T47D (cell line): Measurements from ENCODE around the gene NUAK1.

Source experiments
- DNase-seq, 2 experiments: peaks; one replicate each; pipeline versions ENCODE4 v3.0.0 to v3.0.0-alpha.2; 2011 to 2012; ENCODE audit warnings: low read depth in 1 of 2, low spot score in 1 of 2
- JUND ChIP-seq: IDR thresholded peaks from 2 replicates; pipeline ENCODE4 v1.6.1; 2012; ENCODE audit warnings: low read depth
- in situ Hi-C: cut with HindIII; loops from 2 replicates; pipeline ENCODE4 v1.10.0; 2016; ENCODE audit warnings: low sequenced_read_pairs, low pct_unique_long_range_greater_than_20kb

The NUAK1 gene

DNA sequence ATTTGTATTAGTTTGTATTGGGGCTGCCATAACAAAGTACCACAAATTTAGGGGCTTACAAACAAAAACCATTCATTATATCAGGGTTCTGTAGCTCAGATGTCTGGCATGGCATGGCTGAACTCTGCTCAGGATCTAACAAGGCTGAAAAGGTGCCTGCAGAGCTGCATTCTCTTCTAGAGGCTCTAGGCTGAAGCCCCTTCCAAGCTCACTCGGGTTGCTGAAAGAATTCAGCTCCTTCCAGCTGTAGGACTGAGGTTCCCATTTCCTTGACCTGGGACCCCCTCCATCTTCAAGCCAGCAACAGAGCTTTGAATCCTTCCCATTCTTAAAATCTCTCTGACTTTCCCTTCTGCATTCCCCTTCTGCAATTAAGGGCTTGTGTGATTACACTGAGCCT is 90.7 kb downstream of the NUAK1 start:
- in situ Hi-C loops, result no loop called here
- no peak for DNase-seq
- no peak for TF ChIP-seq JUND

GRCh38 chr12:106046947-106047346 is 91.8 kb downstream of the NUAK1 start:
- DNase-seq, result no peak
- in situ Hi-C loops, result no loop called here
- no peak for TF ChIP-seq JUND

DNA sequence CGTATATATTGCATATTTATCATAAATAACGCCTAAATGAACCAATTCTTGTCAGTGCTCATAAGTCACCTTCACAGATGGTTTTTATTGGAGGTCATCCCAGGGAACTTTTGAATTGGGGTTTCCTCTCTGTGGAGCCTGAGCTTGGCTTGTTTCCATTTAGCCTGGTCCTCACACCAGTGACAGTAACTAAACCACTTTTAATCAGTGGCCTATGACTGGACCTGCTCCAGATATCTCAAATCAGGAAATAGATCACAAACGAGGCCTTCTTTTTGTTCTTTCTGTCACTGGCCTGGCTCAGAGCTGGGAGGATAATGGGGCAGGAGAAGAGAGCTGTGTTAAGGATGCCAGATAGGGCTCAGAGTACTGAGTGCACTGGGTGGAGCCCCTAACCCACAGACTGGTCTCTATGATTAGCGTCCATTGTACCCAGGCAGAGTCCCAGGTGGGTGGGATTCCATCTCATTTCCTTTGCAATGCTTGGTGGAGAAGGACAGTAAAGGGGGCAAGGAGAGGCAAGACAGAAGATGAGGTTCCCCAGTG is 92.4 kb downstream of the NUAK1 start:
- no peak for TF ChIP-seq JUND
- in situ Hi-C loops, result no loop called here
- DNase-seq, result no peak

DNA sequence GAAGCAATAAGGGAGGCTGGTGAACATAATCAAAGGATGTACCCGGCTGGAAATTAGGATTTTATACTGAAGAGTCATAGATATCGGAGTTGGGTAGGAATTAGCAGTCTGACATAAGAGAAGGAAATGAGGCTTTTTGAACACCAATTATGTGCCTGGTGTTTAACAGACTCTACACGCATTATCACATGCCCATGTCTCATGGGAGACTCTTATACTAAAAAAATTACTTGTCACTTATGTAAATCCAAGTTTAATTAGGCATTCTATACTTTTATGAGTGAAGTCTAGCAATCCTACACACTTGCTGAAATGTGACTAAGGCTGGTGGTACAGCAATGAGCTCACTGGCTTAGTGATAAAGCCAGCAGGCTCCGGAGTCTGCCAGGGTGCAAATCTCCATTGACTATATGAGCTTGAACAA is 93.5 kb downstream of the NUAK1 start:
- no peak for DNase-seq
- in situ Hi-C loops, result no loop called here
- TF ChIP-seq JUND, result no peak

- in situ Hi-C loops, result no loop called here
- DNase-seq, result no peak
- no peak for TF ChIP-seq JUND
These were observed 94.0 kb downstream of the NUAK1 start for GRCh38 chr12:106044773-106045172.

DNA sequence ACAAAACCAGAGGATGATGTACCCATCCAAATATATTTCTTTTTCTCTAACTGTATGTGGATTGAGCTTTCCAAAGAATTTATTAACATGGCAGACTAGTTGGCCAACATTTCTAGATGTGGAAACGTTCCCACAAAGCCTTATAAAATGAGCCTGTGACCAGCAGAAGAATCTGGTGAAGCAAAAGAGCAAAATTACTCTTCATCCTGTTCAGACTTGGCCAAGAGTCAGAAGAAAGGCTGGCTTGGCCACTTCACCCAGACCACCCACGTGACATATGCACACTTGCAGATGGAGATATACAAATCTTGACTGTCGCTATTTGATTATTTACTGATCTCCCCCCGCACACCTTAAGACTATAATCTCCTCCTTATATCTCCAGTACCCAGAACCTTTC is 96.7 kb downstream of the NUAK1 start:
- in situ Hi-C loops, result no loop called here
- TF ChIP-seq JUND, result no peak

DNA sequence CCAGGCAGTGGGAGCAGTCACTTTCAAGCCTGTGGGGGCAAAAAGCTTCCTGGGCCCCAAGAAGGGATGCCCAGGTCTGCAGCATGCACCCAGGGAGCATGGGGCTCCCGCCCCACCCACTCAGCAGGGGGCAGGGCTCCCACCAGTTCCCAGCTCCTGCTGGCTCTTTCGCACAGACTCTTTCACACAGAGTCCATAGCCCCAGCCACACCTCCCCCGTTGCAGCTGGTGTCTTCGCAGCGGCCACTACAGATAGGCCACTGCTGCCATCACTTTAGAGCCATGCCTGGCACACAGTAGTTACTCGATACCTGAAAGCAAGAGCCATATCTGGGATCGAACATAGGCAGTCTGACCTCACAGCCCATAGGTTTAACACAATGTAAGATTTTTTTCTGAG is 98.2 kb downstream of the NUAK1 start:
- in situ Hi-C loops, result no loop called here
- no peak for DNase-seq
- TF ChIP-seq JUND, result no peak

More for the DNA sequence above, 96.7 kb downstream of the NUAK1 start:
- no peak for DNase-seq

- no peak for TF ChIP-seq JUND
- in situ Hi-C loops, result no loop called here
- no peak for DNase-seq
These were observed 98.9 kb downstream of the NUAK1 start for GRCh38 chr12:106039646-106040404.

DNA sequence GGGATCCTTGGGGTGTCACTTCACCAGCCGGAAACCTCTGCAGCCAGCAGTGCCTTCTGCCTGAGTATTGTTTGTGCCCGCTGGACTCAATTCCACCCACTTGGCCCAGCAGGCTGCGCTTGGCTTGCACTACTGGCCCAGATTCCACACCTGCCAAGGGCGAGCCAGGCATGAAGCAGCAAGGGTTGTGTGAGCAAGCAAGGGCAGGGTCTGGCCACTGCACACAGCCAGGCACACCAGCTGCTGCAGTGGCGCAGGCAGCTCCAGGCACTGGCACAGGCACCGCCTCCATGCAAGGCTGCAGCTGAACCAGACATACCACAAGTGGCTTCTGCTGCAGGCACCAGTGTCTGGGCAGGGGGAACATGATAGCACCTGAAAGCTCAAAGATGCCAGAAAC is 99.5 kb downstream of the NUAK1 start:
- DNase-seq, result no peak
- TF ChIP-seq JUND, result no peak
- in situ Hi-C loops, result no loop called here

DNA sequence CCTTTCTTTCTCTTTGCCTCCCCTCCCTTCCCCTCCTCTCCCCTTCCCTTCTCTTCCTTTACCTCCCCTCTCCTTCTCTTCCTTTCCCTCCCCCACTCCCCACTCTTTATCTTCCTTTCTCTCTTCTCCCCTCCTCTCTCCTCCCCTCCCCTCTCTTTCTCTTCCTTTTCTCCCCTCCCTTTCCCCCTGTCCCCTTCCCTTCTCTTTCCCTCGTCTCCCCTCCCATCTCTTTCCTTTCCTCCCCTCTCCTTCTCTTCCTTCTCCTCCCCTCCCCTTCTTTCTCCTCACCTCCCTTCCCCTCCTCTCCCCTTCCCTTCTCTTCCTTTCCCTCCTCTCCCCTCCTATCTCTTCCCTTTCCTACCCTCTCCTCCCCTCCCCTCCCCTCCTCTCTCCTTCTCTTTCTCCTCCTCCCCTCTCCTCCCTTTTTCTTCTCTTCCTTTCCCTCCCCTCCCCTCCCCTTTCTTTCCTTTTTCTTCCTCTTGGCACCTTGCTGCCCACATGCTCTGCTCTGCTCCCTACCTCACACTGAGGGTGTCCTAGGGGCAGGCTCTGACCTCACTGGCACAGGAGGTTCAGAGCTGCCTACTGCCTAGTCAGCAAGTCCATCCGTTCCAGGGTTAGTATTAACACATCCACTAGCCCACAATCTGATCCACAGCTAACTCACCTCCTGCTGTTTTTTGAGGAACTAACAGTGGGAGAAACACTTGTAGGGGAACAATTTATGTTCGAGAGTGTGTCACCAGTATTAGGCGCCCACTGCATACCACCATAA is 101.0 kb downstream of the NUAK1 start:
- no peak for TF ChIP-seq JUND
- DNase-seq, result no peak
- in situ Hi-C loops, result no loop called here

GRCh38 chr12:106035421-106035820 is 103.3 kb downstream of the NUAK1 start:
- no peak for DNase-seq
- no peak for TF ChIP-seq JUND
- in situ Hi-C loops, result no loop called here

- in situ Hi-C loops, result no loop called here
- DNase-seq, result no peak
- no peak for TF ChIP-seq JUND
These were observed 104.4 kb downstream of the NUAK1 start for GRCh38 chr12:106034316-106034715.

DNA sequence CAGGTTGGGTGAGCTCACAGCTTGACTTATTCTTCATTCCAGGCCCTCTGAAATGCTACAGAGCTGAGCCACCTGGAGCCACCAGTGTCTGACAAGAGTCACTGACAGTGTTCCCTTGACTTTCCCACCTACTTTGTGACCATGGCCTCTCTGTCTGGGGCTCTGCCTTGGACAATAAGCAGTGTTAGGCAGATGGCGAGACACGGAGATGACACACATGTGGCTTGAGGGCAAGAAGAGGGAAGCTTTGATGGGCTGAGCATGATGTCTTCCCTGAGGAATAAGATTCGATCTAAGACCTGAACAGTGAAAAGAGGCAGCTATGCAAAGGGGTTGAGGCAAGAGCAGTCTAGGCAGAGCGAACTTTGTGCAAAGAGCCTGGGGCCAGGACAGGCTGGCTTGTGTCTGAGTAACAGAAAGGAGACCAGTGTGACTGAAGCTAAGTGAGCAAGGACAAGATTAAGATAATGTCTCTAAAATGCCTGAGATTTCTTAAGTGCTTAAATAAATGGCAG is 105.5 kb downstream of the NUAK1 start:
- no peak for TF ChIP-seq JUND
- DNase-seq, result peak in 1 of 2 experiments; percentile 42
- in situ Hi-C loops, result no loop called here
